NOMO-1 treated with dmso at 0.1 percent for 144 hours (cell line): Measurements from ENCODE around the gene WDR4.
"Not testable (repeated sequence)": the region's sequence is repeated elsewhere in the genome, so short reads cannot be mapped to it uniquely, and the experiment has no call there.

Experiments used
- DNase-seq: peaks from one replicate; lab custom pipeline; 2025; ENCODE audit not compliant: unreplicated experiment; lab: John Stamatoyannopoulos, UW

Gene WDR4

DNA sequence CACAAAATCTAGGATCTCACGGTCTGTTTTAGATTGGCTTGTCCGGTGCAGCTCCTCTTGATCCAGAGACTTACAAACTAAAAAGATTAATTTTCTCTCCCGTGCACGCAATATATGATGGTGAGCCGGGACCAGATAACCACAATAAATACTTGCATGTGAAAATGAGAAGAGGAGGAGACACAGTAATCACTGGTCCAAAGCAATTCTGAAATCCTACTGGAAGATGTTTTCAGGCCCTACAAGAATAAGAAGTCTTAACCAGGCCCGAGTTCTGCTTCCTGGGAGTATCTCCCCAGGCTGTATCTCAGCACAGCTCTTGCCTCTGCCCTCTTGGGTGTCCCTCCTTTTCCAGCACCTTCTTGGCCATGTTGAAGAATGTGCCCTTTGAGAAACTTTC lies 1.0 kb upstream of the WDR4 start:
- no peak for DNase-seq

GRCh38 chr21:42878678-42878992 lies 704 bp downstream of the WDR4 start:
- no peak for DNase-seq

GRCh38 chr21:42875811-42876210 lies 3.5 kb downstream of the WDR4 start:
- DNase-seq, result not testable (repeated sequence)

GRCh38 chr21:42873096-42873495 lies 6.2 kb downstream of the WDR4 start:
- no peak for DNase-seq

DNA sequence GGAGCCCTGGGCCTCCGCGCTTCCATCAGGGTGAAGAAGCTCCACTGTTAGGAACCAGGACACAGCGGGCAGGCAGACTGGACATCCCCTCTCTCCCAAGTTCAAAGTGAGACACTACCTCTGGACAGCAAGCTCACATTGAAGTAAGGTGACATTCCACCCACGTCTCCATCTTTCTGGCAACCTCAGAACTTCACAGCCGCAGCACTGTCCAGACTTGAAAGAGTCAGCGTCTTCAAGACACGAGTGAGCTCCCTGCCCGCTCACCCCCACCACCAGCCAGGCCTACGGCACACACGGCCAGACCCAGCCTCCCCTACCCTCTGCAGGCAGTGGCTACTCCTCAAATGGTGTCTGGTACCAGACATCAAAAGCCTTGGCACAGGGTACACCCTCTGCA lies 11.1 kb downstream of the WDR4 start:
- no peak for DNase-seq

DNA sequence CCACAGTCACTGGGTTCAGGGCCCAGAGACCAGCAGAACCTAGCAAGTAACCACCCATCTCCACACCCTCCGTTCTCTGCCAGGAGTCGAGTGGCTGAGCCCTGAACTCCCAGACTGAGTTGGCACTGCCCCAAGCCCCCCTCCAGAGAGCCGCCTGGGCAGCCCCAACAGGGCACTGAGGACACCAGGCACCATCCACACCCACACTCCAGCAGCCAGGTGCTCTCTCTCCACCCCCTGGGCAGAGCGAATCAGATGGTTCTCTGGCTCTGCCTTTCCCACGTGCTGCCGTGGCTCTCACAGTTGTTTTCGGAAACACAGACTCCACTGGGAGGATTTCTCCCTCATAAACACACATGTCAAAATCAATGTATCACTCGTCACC lies 13.6 kb downstream of the WDR4 start:
- no peak for DNase-seq

DNA sequence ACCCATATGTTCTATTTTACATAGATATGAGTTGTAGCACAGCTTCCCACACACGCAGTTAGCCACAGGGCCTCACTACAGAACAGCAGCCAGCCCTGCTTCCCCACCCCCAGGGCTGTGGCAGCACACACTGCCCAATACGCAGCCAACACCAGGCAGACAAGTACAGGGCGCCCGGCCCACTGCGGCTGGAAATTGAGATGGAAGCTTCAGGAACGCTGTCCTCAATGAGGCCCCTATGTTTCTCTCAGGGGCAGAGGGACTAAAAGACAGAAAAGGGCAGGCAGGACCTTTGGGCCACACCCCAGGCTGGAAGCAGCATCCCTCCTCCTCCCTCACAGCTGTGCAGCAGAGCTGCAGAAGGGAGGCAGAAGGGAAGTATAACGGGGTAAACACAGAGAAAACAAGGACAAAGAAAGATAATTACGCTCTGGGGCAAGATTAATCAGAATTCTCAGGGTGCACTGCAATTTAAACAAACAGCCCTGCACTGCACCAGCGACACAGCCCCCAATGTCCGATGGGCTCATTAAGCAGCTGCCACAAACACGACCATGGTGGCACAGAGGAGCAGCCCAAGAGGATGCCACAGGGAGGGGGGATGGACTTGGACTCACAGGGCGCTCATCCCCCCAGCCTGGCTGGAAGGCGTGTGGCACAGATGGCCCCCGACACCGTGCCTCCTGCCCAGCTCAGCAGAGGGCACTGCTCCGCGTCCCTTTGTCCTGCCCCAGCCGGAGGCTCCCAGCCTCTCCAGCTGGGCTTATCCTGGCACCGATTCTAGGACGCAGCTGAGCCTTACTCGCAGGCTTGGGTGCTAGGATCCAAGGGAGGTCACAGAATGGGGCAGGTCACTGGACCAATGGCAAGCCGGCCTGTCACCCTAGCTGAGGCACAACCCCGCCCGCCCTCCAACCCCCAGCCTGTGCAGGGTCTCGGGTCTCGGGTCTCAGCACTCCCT lies 14.2 kb downstream of the WDR4 start:
- DNase-seq, result no peak

- no peak for DNase-seq
Measured at GRCh38 chr21:42864286-42864685, 15.1 kb downstream of the WDR4 start.

DNA sequence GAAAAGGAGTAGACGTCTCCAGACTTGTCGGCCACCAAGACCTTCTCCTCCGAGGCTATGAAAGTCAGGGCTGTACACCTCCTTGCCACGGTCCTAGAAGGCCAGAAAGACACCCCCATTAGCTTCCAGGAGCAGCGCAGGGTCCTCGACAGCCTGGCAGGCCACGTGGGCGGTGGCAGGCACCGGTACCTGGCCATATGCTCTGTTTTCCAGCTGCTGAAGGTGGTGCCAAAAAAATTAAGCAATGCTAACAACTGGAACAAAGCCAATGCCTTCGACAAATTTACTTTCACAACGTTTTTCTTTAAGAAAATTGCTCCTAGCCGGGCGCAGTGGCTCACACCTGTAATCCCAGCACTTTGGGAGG lies 15.9 kb downstream of the WDR4 start:
- DNase-seq, result no peak

DNA sequence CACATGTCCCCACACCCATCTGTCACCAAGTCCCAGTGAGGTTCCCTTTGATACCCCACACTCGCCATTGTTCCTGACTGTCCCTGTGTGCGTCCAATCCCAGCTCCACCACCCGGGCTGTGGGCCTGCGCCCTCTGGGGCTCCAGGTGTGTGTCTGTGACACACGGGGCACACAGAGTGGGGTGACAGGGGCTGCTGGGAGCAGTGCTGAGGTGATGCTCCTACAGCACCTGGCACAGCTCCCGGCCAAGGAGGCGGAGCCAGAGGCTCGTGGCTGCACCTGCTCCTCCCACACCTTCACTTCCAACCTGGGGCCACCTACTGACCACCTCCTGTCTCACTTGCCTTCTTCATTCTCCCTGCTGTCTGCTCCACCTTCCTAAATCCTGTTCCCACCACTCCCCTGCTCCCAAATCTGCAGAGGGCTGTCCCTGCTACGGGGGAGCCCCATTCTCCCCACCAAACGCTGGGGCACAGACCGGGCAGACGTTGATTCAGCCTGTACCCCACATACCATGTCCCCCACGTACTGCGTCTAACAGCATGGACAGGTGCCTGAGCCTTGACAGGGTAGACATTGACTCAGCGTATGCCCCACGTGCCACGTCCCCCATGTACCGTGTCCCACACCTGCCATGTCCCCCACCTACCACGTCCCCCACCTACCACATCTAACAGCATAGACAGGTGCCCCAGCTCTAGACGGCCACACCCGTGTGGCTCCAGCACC lies 16.4 kb downstream of the WDR4 start:
- no peak for DNase-seq

- DNase-seq, result no peak
Measured at GRCh38 chr21:42861848-42862400, 17.4 kb downstream of the WDR4 start.

DNA sequence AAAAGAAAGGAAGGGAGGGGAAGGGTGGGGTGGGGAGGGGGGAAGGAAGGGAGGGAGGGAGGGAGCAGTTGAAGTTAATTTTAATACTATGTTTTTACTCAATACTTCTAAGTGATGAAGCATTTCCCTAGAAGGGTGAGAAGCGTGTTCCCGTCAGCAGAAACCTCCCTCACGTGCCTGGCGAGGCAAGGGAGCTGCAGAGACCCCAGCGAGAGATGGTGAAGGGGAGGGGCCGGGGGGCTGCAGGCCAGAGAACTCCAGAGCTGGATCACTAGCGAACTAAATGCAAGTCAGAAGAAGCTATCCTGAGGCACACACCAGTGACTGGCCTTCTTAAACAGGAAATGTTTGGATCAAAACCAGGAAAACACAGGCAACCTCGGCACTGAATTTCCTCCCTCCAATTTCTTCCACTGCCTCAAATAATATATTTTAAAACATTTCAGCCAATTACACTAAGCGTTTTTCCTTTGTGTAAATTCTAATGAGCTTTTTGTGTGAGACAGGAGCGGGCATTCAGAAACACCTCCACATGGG lies 18.0 kb downstream of the WDR4 start:
- no peak for DNase-seq

DNA sequence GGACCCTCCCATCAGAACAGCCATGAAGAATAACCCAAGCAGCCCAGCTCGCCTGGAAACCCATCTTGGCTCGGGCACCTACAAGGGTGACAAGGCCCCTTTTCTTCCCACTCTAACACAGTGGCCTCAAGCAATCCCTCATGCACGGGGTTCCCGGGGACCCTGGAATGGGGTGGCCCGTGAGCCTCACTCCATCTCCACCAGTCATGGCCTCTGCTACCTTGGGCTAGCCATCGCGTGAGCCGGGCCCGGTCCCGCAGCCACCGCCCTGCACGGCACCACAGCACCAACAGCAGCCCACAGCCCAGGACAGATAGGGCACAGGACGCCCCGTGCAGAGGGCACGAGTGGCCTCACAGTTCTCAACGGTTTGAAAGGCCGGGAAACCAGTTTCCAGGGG lies 19.0 kb downstream of the WDR4 start:
- no peak for DNase-seq

GRCh38 chr21:42859891-42860230 lies 19.5 kb downstream of the WDR4 start:
- no peak for DNase-seq

DNA sequence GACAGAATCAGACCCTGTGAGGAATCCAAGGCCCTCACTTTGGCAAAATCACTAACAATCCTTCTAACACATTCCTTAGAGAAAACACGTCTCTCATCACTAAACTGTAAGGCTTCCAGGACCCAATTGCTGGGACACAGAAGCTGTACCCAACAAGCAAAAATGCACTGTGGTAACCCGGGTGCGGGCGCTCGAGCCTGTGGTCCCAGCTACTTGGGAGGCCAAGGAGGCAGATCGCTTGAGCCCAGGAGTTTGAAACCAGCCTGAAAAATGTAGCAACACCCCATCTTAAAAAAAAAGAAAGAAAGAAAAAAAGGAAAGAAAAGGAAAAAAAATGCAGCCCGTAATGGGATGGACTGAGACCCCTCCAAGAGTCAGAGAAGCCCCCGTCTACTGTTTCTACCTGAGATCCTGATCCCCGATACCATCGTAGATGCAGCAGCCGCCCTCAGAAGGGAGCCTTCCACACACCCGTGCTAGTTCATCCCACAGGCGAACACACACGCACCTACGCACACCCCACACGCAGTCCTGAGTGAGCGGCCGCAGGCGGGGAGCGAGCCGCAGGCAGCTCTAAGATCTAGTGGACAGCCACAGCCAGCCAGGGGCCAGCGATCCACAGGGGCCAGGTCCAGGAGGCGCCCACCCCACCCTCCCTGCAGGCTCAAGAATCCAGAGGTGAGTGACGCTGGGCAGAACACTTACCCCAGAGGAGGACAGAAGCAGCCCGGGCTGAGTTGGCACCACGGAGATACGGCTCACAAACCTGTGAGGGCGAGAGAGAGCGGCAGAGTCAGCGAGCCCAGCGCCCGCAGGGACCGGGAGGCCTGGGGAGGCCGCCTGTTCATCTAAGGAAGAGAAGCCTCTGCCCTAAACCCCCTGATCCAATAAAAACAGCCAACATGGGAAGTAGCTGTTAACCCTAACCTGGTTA lies 20.1 kb downstream of the WDR4 start:
- DNase-seq, result no peak

DNA sequence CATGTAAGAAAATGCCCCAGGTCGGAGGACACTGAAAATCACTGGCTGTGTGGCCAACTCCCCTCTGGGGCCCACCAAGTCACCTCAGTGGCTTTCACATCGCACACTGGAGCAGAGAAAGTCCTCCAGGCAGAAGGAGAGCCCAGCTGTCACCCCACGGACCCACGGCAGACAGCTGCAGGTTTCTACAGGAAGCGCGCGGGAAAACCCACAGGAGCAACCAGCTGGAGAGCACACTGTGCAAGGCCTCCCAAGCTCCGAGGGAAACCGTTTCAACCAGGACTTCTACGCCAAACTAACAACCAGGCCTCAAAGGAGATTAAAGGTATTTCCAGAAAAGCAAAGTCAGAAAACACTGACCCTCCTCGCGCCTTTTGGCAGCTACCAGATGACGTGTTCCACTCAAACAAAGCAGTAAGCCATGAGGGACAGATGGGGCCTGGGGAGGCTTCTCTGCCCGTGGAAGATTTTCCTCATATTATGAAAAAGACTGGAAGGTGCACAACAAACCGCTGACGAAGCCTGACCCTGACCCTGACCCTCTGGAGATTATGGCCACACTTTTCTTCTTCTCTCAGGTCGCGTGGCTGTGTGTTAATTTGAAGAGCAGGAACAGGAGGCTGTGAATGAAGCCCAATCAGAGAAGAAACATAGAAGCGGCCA lies 21.0 kb downstream of the WDR4 start:
- no peak for DNase-seq

- DNase-seq, result no peak
Measured at GRCh38 chr21:42857216-42857615, 22.1 kb downstream of the WDR4 start.

DNA sequence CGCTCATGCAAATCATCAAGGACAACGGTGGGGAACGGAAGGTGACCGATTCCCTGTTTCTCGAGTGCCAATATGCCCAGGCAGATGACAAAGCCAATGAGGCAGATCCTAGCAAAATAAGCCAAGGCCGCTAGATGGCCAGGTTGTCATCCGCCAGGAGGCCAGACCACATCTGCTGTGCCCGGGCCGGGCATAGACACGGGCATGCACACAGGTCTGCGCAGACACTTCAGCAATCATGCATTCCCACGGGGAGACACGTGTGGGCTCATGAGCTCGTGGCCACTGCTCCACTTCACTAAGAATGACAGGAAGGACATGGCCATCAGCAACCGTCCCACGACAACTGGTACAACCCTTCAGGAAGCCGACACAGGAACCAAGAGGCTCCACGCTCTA lies 23.4 kb downstream of the WDR4 start:
- DNase-seq, result no peak

DNA sequence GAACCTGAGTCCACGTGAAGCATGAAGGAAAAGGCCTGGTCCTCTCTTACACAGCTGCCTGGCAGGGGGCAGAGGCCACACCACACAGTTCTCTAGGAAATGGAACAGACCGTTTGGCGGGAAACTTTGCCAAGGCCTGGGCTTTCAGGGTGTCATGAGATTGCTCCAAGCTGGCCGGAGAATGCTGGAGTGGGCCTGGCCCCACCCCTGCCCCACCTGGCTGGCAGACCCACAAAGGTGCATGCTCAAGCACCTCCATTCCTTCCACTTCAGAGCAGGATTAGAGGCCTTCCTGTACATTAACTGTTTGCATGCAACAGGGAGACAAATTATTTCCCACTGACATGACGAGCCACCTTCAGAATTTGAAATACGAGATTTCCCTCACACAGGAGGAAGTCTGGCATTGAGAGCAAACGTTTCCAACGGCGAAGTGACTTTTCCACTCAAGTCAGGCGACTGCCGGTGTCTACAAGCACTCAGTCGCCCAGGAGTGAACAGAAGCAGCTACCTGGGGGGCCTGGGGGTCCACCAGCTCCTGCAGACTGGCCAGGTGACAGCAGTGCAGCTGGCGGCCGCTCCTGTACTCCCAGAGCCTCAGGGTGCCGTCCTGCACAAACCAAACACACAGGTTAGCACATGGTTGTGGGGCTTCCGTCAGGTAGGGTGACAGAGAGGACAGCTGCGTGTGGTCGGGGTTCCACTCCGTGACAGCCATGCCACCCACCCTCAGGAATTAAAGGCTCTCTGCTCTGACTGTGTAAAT lies 24.0 kb downstream of the WDR4 start:
- no peak for DNase-seq
